Esophagus (tissue), 2 donors: ENCODE measurements around the gene MAP3K15. TPM values are rescaled to one million over a fixed set of nuclear protein-coding genes. Genes with fewer than 3 reads are reported as not detected.

Experiments used
- polyA plus RNA-seq, 2 donors: library from polyadenylated mRNA; stranded (reverse); fragments of 200-250 nt; gene quantifications; one replicate each; pipeline ENCODE4 v1.2.3, GENCODE V29; 2013
- donor health status: healthy with polysubstance abuse.
- donor health status: Bipolar disorder and iron deficiency.

Gene MAP3K15
- polyA plus RNA-seq, 2 donors, result 0.04 to 0.06 TPM

Other genes starting within 250 kb of the MAP3K15 start
- 100 to 1,000 TPM; 131 to 174 TPM for gene PDHA1, start 171.6 kb downstream of the MAP3K15 start, polyA plus RNA-seq